Tibial artery (tissue), 4 donors: Measurements from ENCODE around the gene ARFGEF3.
"Not testable (repeated sequence)": the region's sequence is repeated elsewhere in the genome, so short reads cannot be mapped to it uniquely, and the experiment has no call there.

Experiments
- DNase-seq, 2 donors: peaks; one replicate each; pipeline ENCODE4 v3.0.0-alpha.2; 2019
- H3K27ac ChIP-seq, 2 donors: fragments of 200-600 bp; sonication (generic) in 1 of 2; 1 replicate in 1 of 2; 2 replicates in 1 of 2; pipeline ENCODE4 v1.5.1; 2018 to 2019; ENCODE audit warnings: mild to moderate bottlenecking in 1 of 2
- H3K27me3 ChIP-seq, 2 donors: fragments of 200-600 bp; sonication (generic) in 1 of 2; one replicate each; pipeline versions ENCODE4 v1.5.1 to v1.6.0; 2016 to 2019
- H3K36me3 ChIP-seq, 3 donors: fragments of 200-600 bp; sonication (generic) in 2 of 3; one replicate each; pipeline ENCODE4 v1.5.1; 2016 to 2019; ENCODE audit warnings: mild to moderate bottlenecking in 2 of 3
- H3K4me1 ChIP-seq, 4 donors: fragments of 200-600 bp; sonication (generic) in 2 of 4; 1 replicate in 3 of 4; 2 replicates in 1 of 4; pipeline ENCODE4 v1.5.1; 2016 to 2019
- H3K4me3 ChIP-seq, 2 donors: fragments of 200-600 bp; sonication (generic) in 1 of 2; 1 replicate in 1 of 2; 2 replicates in 1 of 2; pipeline ENCODE4 v1.5.1; 2018 to 2019; ENCODE audit warnings: mild to moderate bottlenecking in 2 of 2
- H3K9me3 ChIP-seq, 3 donors: fragments of 200-600 bp; sonication (generic) in 1 of 3; one replicate each; pipeline ENCODE4 v1.5.1; 2016 to 2019
- CTCF ChIP-seq, 2 experiments: fragments of 200-600 bp in 1 of 2; fragments of 450-650 bp in 1 of 2; IDR thresholded peaks; one replicate each; pipeline ENCODE4 v1.5.1; 2017 to 2019; ENCODE audit warnings: antibody characterized with exemption in 2 of 2, mild to moderate bottlenecking in 1 of 2, moderate library complexity in 1 of 2
- intact Hi-C: fragments of 100-400 bp; cut with DNase I; formaldehyde crosslinking; loops from one replicate; pipeline ENCODE4 v1.15.0; 2023; ENCODE audit warnings: low total_unique reads

Gene ARFGEF3

GRCh38 chr6:138204792-138205384, 43.1 kb downstream of the ARFGEF3 start:
- Histone ChIP-seq H3K9me3 (no peaks in the 10 kb centered on the region), H3K4me1 (no peaks in the 10 kb centered on the region), H3K27me3 (no peaks in the 10 kb centered on the region), H3K36me3 (no peaks in the 10 kb centered on the region), H3K27ac (no peak overlapping the region), H3K4me3 (no peak overlapping the region)
- DNase-seq, result no peak
- no peak for TF ChIP-seq CTCF (IDR thresholded peaks at IDR 0.05)
- intact Hi-C loops, result no loop called here

- DNase-seq, result no peak
- intact Hi-C loops, result no loop called here
- no peaks in the 10 kb centered on the region for H3K4me1 ChIP-seq
Observed at GRCh38 chr6:138205437-138206094, 43.8 kb downstream of the ARFGEF3 start.

GRCh38 chr6:138206862-138207261, 45.1 kb downstream of the ARFGEF3 start:
- no peak for TF ChIP-seq CTCF (IDR thresholded peaks at IDR 0.05)
- intact Hi-C loops, result no loop called here
- no peaks in the 10 kb centered on the region for H3K4me1 ChIP-seq
- H3K27ac ChIP-seq, result no peak overlapping the region
- no peak overlapping the region for H3K4me3 ChIP-seq
- DNase-seq, result no peak
- no peaks in the 10 kb centered on the region for H3K36me3 ChIP-seq
- no peaks in the 10 kb centered on the region for H3K27me3 ChIP-seq
- no peaks in the 10 kb centered on the region for H3K9me3 ChIP-seq

More at GRCh38 chr6:138205437-138206094, 43.8 kb downstream of the ARFGEF3 start:
- Histone ChIP-seq H3K9me3 (no peaks in the 10 kb centered on the region), H3K36me3 (no peaks in the 10 kb centered on the region), H3K4me3 (no peak overlapping the region), H3K27me3 (no peaks in the 10 kb centered on the region), H3K27ac (no peak overlapping the region)
- no peak for TF ChIP-seq CTCF (IDR thresholded peaks at IDR 0.05)

- Histone ChIP-seq H3K4me3 (no peak overlapping the region), H3K9me3 (no peaks in the 10 kb centered on the region), H3K27ac (no peak overlapping the region), H3K4me1 (no peaks in the 10 kb centered on the region), H3K27me3 (no peaks in the 10 kb centered on the region), H3K36me3 (no peaks in the 10 kb centered on the region)
- intact Hi-C loops, result no loop called here
- TF ChIP-seq CTCF (IDR thresholded peaks at IDR 0.05), result no peak
- no peak for DNase-seq
Observed at GRCh38 chr6:138211048-138211581, 49.4 kb downstream of the ARFGEF3 start.

GRCh38 chr6:138211601-138212000, 49.9 kb downstream of the ARFGEF3 start:
- no peak overlapping the region for H3K4me3 ChIP-seq
- DNase-seq, result no peak
- H3K27ac ChIP-seq, result no peak overlapping the region
- H3K9me3 ChIP-seq, result no peaks in the 10 kb centered on the region
- no peak for TF ChIP-seq CTCF (IDR thresholded peaks at IDR 0.05)
- H3K36me3 ChIP-seq, result no peaks in the 10 kb centered on the region
- no peaks in the 10 kb centered on the region for H3K27me3 ChIP-seq
- no peaks in the 10 kb centered on the region for H3K4me1 ChIP-seq
- intact Hi-C loops, result no loop called here

GRCh38 chr6:138212530-138212929, 50.8 kb downstream of the ARFGEF3 start:
- H3K9me3 ChIP-seq, H3K4me3 ChIP-seq, H3K27me3 ChIP-seq, H3K36me3 ChIP-seq, DNase-seq, H3K4me1 ChIP-seq, intact Hi-C loops, H3K27ac ChIP-seq: not testable (repeated sequence)
